Suprapubic skin (tissue), 4 donors: Measurements from ENCODE around the gene CADM2. TPM values are rescaled to one million over a fixed set of nuclear protein-coding genes. Genes with fewer than 3 reads are reported as not detected.
"Not testable (repeated sequence)": the region's sequence is repeated elsewhere in the genome, so short reads cannot be mapped to it uniquely, and the experiment has no call there.

ENCODE experiments used
- DNase-seq, 2 donors: peaks; one replicate each; pipeline ENCODE4 v3.0.0-alpha.2; 2019; ENCODE audit warnings: low spot score in 2 of 2
- H3K27ac ChIP-seq: fragments of 200-600 bp; sonication (generic); one replicate; pipeline ENCODE4 v1.5.1; 2019
- H3K27me3 ChIP-seq: fragments of 200-600 bp; sonication (generic); one replicate; pipeline ENCODE4 v1.5.1; 2019
- H3K36me3 ChIP-seq: fragments of 200-600 bp; sonication (generic); one replicate; pipeline ENCODE4 v1.5.1; 2019
- H3K4me1 ChIP-seq: fragments of 200-600 bp; sonication (generic); one replicate; pipeline ENCODE4 v1.5.1; 2019
- H3K4me3 ChIP-seq: fragments of 200-600 bp; sonication (generic); one replicate; pipeline ENCODE4 v1.5.1; 2019; ENCODE audit warnings: mild to moderate bottlenecking
- H3K9me3 ChIP-seq: fragments of 200-600 bp; sonication (generic); one replicate; pipeline ENCODE4 v1.5.1; 2019
- EP300 ChIP-seq: sonication (generic); formaldehyde crosslinking; IDR thresholded peaks from one replicate; pipeline ENCODE4 v1.6.1; 2017; ENCODE audit warnings: antibody characterized with exemption
- POLR2A ChIP-seq, 2 donors: fragments of 450-650 bp; IDR thresholded peaks; one replicate each; pipeline ENCODE4 v1.6.1; 2017; ENCODE audit warnings: antibody characterized with exemption in 2 of 2, mild to moderate bottlenecking in 2 of 2, moderate library complexity in 2 of 2
- POLR2AphosphoS5 ChIP-seq, 3 donors: sonication (generic); formaldehyde crosslinking; IDR thresholded peaks; one replicate each; pipeline ENCODE4 v1.6.1; 2017; ENCODE audit warnings: antibody characterized with exemption in 3 of 3
- WGBS: methylation state at CpG from one replicate; pipeline ENCODE4 v1.1.5; 2018; 5-methylcytosine and 5-hydroxymethylcytosine counted together
- total RNA-seq, 4 donors: library from RNA; depleted of rRNA; stranded (reverse); fragments of >200 nt; gene quantifications; one replicate each; pipeline ENCODE4 v1.1.0, GENCODE V29; 2016
- TF ChIP-seq, protein P1 (sequence below), 2 donors: fragments of 200-600 bp in 1 of 2; fragments of 450-650 bp in 1 of 2; sonication (generic) in 1 of 2; IDR thresholded peaks; one replicate each; pipeline ENCODE4 v1.5.1; 2016 to 2019; ENCODE audit warnings: antibody characterized with exemption in 2 of 2, mild to moderate bottlenecking in 1 of 2, moderate library complexity in 1 of 2

Gene CADM2
- total RNA-seq, 4 donors from 2014 or later, result 0.68 to 2.8 (median 1.4) TPM

DNA sequence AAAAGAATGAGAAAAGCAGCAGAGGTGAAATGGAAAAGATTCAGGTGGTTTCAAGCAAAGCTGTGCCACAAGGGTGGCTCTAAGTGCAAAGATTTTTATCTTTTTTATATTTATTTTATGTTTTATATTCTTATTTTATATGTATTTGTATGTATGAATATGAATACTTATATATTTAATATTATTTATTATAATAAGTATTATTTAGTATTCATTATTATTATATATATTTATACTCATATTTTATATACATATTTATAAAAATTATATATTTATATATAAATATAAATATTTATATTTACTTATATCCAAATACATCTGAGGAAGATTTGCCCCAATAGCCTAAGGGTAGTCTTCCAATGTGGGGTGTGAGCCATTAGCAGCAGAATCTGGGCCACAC, 1002.0 kb downstream of the CADM2 start:
- no peaks in the 10 kb centered on the region for H3K36me3 ChIP-seq
- H3K27me3 ChIP-seq, result no peaks in the 10 kb centered on the region
- no peaks in the 10 kb centered on the region for H3K9me3 ChIP-seq
- no peak for DNase-seq
- no peak for TF ChIP-seq EP300
- no peak for TF ChIP-seq POLR2AphosphoS5 (IDR thresholded peaks at IDR 0.05)
- TF ChIP-seq POLR2A (IDR thresholded peaks at IDR 0.05), result no peak
- TF ChIP-seq, protein P1, sequence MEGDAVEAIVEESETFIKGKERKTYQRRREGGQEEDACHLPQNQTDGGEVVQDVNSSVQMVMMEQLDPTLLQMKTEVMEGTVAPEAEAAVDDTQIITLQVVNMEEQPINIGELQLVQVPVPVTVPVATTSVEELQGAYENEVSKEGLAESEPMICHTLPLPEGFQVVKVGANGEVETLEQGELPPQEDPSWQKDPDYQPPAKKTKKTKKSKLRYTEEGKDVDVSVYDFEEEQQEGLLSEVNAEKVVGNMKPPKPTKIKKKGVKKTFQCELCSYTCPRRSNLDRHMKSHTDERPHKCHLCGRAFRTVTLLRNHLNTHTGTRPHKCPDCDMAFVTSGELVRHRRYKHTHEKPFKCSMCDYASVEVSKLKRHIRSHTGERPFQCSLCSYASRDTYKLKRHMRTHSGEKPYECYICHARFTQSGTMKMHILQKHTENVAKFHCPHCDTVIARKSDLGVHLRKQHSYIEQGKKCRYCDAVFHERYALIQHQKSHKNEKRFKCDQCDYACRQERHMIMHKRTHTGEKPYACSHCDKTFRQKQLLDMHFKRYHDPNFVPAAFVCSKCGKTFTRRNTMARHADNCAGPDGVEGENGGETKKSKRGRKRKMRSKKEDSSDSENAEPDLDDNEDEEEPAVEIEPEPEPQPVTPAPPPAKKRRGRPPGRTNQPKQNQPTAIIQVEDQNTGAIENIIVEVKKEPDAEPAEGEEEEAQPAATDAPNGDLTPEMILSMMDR (IDR thresholded peaks at IDR 0.05), result no peak
- H3K4me1 ChIP-seq, result no peaks in the 10 kb centered on the region
- H3K4me3 ChIP-seq, result no peak overlapping the region
- no peak overlapping the region for H3K27ac ChIP-seq

DNA sequence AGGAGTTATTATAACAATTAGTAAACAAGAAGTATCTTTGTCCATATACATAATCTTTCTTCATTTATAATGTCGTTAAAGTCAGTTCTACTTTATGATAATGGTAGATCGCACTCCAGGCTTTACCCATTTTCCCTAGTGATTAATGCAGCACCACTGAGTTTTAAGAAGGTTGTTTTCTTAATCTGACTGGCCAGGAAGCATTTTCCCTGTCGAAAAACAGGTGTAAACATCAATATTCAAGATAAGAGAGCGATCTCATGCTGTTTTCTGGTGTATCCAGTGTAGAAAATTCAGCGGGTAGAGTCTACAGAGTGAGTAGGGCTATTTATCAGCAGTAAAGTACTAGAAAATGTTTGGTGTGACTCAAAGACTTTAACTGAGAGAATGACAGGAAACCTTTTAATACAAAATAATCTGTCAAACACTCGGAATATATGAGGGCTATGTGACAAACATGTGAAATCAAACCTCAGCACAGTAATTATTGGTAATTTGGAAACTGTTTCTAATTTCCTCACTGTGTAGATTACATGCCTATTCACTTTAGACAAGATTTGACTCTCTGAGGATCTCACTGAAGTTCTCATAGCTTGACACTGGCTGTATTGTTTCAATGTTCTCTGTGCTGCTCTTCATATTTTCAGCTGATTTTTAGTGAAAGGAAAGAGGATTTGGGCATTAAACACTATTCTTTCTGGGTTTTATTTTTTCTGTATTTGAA, 1019.0 kb downstream of the CADM2 start:
- Histone ChIP-seq H3K36me3 (no peaks in the 10 kb centered on the region), H3K27me3 (no peaks in the 10 kb centered on the region), H3K4me1 (no peaks in the 10 kb centered on the region), H3K9me3 (no peaks in the 10 kb centered on the region), H3K4me3 (no peak overlapping the region), H3K27ac (no peak overlapping the region)
- TF ChIP-seq, protein P1 (IDR thresholded peaks at IDR 0.05), result no peak
- TF ChIP-seq EP300 (no peak), POLR2A (IDR thresholded peaks at IDR 0.05) (no peak), POLR2AphosphoS5 (IDR thresholded peaks at IDR 0.05) (no peak)
- DNase-seq, result no peak
- 66% methylated on average over 6 of the region's 6 CpGs for WGBS

DNA sequence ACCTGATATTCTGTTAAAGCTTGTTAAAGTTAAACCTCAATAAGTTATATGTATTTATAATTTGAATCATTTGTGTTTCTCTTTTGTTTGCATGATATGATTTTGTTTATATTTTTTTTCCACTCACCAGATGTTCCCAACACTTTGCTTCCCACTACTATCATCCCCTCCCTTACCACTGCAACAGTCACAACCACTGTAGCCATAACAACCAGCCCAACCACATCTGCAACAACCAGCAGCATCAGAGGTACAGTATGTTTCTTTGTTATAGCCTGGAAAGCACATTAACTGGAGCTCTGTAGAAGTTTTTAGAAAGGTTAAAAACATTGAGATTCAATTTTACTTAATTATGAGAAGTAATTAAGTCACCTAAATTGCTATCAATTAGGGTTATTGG, 1020.2 kb downstream of the CADM2 start:
- Histone ChIP-seq H3K27me3 (no peaks in the 10 kb centered on the region), H3K9me3 (no peaks in the 10 kb centered on the region), H3K36me3 (no peaks in the 10 kb centered on the region), H3K4me1 (no peaks in the 10 kb centered on the region), H3K4me3 (no peak overlapping the region), H3K27ac (no peak overlapping the region)
- no peak for TF ChIP-seq EP300
- TF ChIP-seq POLR2A (IDR thresholded peaks at IDR 0.05), result no peak
- TF ChIP-seq POLR2AphosphoS5 (IDR thresholded peaks at IDR 0.05), result no peak
- TF ChIP-seq, protein P1 (IDR thresholded peaks at IDR 0.05), result no peak
- DNase-seq, result no peak

DNA sequence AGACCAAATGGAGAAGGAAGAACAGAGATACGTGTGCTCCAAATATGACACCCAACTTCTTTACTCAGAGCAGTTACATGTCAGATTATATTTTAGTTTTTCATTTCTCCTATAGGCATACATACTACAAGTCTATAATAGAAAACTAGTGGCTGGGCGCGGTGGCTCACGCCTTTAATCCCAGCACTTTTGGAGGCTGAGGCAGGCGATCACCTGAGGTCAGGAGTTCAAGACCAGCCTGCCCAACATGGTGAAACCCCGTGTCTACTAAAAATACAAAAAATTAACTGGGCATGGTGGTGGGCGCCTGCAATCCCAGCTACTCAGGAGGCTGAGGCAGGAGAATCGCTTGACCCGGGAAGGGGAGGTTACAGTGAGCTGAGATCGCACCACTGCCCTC, 1030.8 kb downstream of the CADM2 start:
- H3K27me3 ChIP-seq, DNase-seq, H3K36me3 ChIP-seq, H3K27ac ChIP-seq, H3K4me3 ChIP-seq, H3K9me3 ChIP-seq, H3K4me1 ChIP-seq: not testable (repeated sequence)
- 86% methylated on average over 10 of the region's 10 CpGs for WGBS

DNA sequence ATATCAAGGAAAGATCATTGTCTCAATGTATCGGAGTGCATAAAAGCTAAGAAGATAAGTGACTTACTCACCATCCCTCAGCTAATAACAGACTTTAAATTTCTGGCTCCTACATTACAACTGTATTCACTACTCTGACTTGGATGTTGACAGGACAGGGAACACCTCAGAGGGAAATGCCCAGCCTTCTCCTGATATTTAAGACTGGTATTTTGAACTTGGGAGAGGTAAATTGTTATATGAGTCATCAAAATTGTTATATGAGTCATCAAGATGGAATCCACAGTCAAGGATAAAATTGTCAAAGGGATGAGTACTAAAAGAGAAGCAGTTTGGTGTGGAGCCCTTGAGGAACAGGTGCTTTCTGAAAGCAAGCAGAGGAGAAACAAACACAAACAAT, 1070.8 kb downstream of the CADM2 start:
- H3K36me3 ChIP-seq, result no peaks in the 10 kb centered on the region
- WGBS, result 86% methylated on average over 1 of the region's 1 CpG
- H3K4me1 ChIP-seq, result no peaks in the 10 kb centered on the region
- no peak overlapping the region for H3K27ac ChIP-seq
- no peak for DNase-seq
- TF ChIP-seq POLR2AphosphoS5 (IDR thresholded peaks at IDR 0.05), result no peak
- TF ChIP-seq, protein P1 (IDR thresholded peaks at IDR 0.05), result no peak
- no peak for TF ChIP-seq POLR2A (IDR thresholded peaks at IDR 0.05)
- TF ChIP-seq EP300, result no peak
- no peaks in the 10 kb centered on the region for H3K9me3 ChIP-seq
- no peak overlapping the region for H3K4me3 ChIP-seq
- H3K27me3 ChIP-seq, result no peaks in the 10 kb centered on the region

DNA sequence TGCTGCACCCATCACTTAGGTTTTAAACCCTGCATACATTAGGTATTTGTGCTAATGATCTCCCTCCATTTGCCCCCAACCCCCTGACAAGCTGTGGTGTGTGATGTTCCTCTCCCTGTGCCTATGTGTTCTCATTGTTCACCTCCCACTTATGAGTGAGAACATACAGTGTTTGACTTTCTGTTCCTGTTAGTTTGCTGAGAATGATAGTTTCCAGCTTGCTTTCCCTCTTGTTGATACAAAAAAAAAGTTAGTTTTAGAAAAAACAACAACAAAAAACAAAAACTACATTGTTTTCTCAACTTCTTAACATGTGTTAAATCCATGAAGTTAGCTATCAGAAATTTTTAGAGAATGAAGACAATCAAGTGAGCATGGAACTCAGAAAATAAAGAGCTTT, 1079.1 kb downstream of the CADM2 start:
- Histone ChIP-seq H3K4me3 (no peak overlapping the region), H3K36me3 (no peaks in the 10 kb centered on the region), H3K4me1 (no peaks in the 10 kb centered on the region), H3K27me3 (no peaks in the 10 kb centered on the region), H3K9me3 (peaks cover 4% of the 10 kb centered on the region), H3K27ac (no peak overlapping the region)
- no peak for DNase-seq
- TF ChIP-seq POLR2AphosphoS5 (IDR thresholded peaks at IDR 0.05), result no peak
- TF ChIP-seq, protein P1 (IDR thresholded peaks at IDR 0.05), result no peak
- TF ChIP-seq POLR2A (IDR thresholded peaks at IDR 0.05), result no peak
- no peak for TF ChIP-seq EP300
